Right lobe of liver (tissue), 4 donors: ENCODE measurements around the gene CDH13.

ENCODE experiments used
- POLR2A ChIP-seq: fragments of 450-650 bp; IDR thresholded peaks from one replicate; pipeline ENCODE4 v1.6.1; 2017; ENCODE audit warnings: antibody characterized with exemption, mild to moderate bottlenecking
- TF ChIP-seq, protein P1 (sequence below), 4 donors: fragments of 200-600 bp in 3 of 4; fragments of 450-650 bp in 1 of 4; IDR thresholded peaks; one replicate each; pipeline versions ENCODE4 v1.5.1 to v1.8.0; 2016 to 2022; ENCODE audit warnings: antibody characterized with exemption in 4 of 4, mild to moderate bottlenecking in 2 of 4
- donor health status: DM: no; HTN: no; CAD: no.
- donor health status: DM: no; HTN: no; CAD: no.
- donor health status: DM: no; HTN: yes; CAD: no.

DNA sequence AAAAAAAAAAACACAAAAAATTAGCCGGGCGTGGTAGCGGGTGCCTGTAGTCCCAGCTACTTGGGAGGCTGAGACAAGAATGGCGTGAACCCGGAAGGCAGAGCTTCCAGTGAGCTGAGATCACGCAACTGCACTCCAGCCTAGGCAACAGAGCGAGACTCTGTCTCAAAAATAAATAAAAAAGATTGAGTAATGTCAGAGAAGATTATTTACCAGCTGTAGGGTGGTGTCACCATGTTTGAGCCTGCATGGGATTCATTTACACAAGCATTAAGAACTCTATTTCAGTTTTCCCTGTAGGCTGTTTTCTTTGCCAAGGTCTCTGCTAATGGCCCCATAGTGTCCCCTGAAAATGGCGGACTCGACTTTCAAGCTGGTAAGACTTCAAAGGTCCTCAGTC is 575.0 kb downstream of the CDH13 start:
- TF ChIP-seq, protein P1, sequence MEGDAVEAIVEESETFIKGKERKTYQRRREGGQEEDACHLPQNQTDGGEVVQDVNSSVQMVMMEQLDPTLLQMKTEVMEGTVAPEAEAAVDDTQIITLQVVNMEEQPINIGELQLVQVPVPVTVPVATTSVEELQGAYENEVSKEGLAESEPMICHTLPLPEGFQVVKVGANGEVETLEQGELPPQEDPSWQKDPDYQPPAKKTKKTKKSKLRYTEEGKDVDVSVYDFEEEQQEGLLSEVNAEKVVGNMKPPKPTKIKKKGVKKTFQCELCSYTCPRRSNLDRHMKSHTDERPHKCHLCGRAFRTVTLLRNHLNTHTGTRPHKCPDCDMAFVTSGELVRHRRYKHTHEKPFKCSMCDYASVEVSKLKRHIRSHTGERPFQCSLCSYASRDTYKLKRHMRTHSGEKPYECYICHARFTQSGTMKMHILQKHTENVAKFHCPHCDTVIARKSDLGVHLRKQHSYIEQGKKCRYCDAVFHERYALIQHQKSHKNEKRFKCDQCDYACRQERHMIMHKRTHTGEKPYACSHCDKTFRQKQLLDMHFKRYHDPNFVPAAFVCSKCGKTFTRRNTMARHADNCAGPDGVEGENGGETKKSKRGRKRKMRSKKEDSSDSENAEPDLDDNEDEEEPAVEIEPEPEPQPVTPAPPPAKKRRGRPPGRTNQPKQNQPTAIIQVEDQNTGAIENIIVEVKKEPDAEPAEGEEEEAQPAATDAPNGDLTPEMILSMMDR (IDR thresholded peaks at IDR 0.05): no peak
- TF ChIP-seq POLR2A: no peak
